A549 (cell line): ENCODE data around the gene HDGF.

Source experiments
- HMGXB4 ChIP-seq: fragments of 250-450 bp; sonication (Bioruptor Pico); IDR thresholded peaks from 2 replicates; pipeline ENCODE4 v1.5.0; 2021; ENCODE audit warnings: mild to moderate bottlenecking, moderate library complexity, borderline replicate concordance
- JUN ChIP-seq, 2 experiments: fragments of >200 bp; sonication (Bioruptor Twin); formaldehyde crosslinking; IDR thresholded peaks; 2 replicates in 1 of 2; 3 replicates in 1 of 2; pipeline ENCODE4 v1.6.1; 2016 to 2017
- PHF8 ChIP-seq: fragments of 200-600 bp; sonication (generic); IDR thresholded peaks from 2 replicates; pipeline ENCODE4 v1.6.1; 2016; ENCODE audit warnings: low read depth, mild to moderate bottlenecking, antibody characterized with exemption, moderate library complexity, borderline replicate concordance
- RAD21 ChIP-seq, 2 experiments: fragments of >200 bp in 1 of 2; sonication (Bioruptor Twin) in 1 of 2; formaldehyde crosslinking in 1 of 2; IDR thresholded peaks in 1 of 2; conservative IDR thresholded peaks in 1 of 2; 2 replicates in 1 of 2; 3 replicates in 1 of 2; pipeline ENCODE4 v1.6.1; 2012 to 2018; ENCODE audit warnings: inconsistent platforms in 1 of 2
- RCOR1 ChIP-seq: fragments of 150-350 bp; IDR thresholded peaks from 2 replicates; pipeline ENCODE4 v1.6.1; 2014; ENCODE audit warnings: antibody characterized with exemption, low read length, low read depth
- USF2 ChIP-seq: fragments of 450-650 bp; IDR thresholded peaks from 2 replicates; pipeline ENCODE4 v1.6.1; 2014; ENCODE audit warnings: antibody characterized with exemption

- TF ChIP-seq RAD21 (conservative IDR thresholded peaks at IDR 0.05 in 1 of 2, IDR thresholded peaks at IDR 0.05 in 1 of 2) = no peak
- TF ChIP-seq PHF8 = no peak
- TF ChIP-seq USF2 = no peak
- TF ChIP-seq RCOR1 = no peak
- TF ChIP-seq HMGXB4 (CRISPR knock-in tag) = no peak
- TF ChIP-seq JUN (IDR thresholded peaks at IDR 0.05) = no peak
Measured at GRCh38 chr1:156694690-156694962, 56.8 kb downstream of the HDGF start.
